Ramos (cell line): ENCODE data around the gene FAM234A.

ENCODE experiments used
- in situ Hi-C: fragments of 300-500 bp; cut with MboI; formaldehyde crosslinking; loops from one replicate; pipeline ENCODE4 v1.14.3; 2022; ENCODE audit warnings: low sequenced_read_pairs; ENCODE audit not compliant: unreplicated experiment

Gene FAM234A

DNA sequence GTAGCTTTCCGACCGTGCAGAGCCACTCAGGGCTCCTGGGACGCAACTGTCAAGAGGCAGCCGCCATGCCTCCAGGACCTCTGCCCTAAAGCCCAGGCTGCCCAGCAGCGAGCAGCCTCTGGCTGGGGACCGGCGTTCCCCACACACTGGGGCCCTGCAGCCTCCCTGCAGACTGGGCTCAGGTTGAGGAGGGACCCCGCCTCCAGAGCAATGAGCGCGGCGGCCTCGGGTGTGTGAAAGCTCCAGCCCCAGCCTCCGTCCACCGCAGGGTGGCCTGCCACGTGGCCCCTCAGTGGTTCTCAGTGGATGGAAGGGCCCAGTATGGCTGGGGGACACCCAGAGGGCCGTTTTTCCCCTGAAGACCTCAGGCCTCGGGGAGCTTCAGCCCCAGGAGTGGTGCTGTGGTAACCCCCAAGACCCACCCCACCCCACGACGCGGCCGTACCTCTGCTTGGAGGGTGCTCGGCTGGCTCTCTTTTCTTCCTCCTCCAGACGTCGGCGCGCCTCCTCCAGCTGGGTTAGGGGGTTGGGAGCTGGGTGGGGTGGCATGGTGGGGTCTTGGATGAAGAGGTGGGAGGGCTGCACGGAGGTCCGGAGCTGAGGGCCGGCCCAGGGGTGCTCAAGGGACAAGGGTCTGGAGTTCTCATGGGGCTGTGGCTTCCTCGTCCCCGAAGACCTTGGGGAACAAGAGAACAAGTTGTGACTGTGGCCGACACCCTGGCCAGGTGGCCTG, 58.6 kb downstream of the FAM234A start:
- in situ Hi-C loops, result no loop called here

DNA sequence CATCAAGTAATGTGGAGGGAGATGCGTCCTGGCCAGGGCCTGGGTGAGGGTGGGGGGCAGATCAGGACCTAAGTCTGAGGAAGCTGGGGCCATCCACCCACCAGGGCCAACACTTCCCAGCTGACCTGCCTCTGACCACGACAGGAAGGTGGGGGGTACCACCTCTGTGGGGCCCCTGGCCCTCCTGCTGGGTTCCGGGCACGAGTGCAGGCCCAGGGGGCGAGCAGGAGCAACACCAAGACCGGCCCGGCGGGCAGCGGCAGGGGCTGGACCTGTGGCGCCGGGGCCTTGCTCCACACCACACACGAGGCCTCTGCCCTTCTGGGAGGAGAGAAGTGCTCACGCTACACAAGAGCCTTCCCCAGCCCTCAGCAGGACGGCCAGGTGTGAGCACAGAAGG, 61.7 kb downstream of the FAM234A start:
- in situ Hi-C loops, result no loop called here

DNA sequence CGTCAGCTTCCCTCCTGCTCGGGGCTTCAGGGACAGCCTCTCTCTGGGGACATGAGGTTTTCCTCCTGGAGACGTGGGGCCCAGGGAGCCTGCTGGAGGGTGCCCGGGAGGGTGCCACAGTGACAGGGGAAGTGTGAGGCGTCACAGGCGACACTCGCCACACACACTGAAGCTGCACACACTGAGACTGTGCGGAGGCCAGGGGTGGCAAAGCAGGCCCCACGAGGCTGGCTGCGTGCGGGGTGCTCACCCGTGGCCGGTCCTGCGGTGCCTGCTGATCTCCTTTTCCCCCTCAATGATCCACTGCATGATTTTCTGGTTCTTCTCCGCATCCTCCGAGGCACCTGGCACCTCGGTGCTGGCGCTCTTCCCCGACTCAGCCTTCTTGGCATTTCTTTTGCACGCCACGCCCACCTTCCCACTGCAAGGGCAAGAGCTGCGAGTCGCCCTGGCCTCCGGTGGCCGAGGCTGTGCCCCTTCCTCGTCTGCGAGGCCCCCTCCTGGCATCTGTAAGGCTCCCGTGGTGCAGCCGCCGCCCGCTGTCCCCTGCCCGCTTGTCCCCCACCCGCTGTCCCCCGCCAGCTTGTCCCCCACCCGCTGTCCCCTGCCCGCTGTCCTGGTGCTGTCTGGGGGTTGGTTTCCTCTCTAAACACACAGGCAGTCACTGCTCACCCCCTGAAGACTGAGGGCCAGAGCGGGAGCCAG, 62.3 kb downstream of the FAM234A start:
- in situ Hi-C loops, result no loop called here

DNA sequence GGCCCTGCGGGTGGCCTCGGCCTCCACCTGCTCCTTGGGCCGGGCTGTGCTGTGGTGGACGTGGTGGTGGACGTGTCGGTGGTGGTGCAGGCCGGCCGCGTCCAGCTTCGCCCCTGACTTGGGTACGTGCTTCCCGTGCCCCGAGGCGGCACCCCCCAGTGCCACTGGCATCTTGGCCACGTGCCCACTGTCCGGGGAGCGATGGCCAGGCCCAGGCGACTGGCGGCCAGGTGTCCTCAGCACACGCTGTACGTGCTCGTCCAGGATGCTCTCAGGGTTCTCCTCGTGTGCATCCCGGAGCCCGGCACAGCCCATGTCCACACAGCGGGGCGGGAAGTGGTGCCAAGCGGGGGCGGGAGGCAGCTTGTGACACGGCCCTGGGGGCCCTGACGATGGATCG, 63.2 kb downstream of the FAM234A start:
- in situ Hi-C loops, result no loop called here

DNA sequence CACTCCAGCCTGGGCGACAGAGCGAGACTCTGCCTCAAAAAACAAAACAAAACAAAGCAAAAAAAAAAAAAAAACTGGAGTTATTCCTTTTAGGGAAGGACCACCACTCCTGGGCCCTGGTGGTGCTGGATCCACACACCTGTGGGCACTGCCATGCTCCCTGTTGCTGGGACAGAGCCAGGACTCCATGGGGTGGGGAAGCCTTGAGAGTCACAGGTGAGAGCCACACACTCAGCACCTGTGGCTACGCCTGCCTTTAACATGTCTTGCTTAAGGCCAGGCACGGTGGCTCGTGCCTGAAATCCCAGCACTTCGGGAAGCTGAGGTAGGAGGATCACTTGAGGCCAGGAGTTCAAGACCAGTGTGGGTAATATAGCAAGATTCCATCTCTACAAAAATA, 66.6 kb downstream of the FAM234A start:
- in situ Hi-C loops, result no loop called here

DNA sequence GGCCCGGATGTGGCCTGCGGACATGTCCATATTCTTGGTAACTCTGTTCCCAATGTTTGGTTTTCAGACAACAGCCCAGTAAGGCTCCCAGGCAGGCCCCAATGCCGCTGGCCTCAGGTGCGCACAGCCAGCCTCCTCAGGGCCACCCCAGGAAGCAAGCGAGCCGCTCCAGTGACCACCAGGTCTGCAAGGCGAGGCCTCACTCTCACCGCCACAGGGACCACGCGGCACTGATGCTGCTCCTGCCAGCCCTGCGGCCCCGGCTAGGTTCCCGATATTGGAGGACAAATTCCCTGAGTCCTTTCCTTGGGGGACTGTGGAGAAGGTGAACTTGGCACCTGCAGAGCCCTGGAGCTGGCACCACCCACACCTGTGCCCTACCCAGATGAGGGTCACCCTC, 67.3 kb downstream of the FAM234A start:
- in situ Hi-C loops, result no loop called here

DNA sequence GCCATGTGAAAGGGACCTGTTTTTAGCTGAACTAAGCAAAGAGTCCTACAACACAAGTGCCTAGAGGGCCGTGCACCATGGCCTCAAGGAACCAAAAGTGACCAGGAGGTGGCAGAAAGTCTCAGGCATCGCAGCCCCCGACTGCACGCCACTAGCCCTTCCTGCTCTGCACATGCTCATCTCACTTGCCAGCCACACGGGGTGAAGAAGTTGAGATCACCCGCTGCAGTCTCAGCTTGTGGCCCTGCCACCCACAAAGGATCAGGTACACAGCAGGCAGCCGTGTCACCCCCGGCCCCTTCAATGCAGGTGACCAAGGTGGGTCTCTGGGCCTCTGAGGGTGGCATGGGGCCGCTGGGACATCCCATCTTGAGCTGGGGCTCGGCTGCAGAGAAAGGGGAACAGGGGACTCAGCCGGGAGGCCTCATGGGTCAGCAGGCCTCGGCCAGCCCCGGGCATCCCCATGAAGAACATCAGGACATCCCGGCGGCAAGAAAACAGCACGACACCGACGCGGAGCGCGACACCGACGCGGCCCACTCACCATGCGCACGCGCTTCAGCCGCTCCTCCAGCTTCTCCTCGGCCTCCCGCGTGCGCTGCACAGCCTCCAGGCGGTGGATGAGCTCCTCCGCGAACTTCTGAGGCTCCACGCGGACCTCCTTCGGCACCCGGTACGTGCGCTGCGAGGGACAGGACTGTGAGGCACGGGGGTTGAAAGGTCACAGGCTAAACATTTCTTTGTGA, 69.3 kb downstream of the FAM234A start:
- in situ Hi-C loops, result no loop called here

DNA sequence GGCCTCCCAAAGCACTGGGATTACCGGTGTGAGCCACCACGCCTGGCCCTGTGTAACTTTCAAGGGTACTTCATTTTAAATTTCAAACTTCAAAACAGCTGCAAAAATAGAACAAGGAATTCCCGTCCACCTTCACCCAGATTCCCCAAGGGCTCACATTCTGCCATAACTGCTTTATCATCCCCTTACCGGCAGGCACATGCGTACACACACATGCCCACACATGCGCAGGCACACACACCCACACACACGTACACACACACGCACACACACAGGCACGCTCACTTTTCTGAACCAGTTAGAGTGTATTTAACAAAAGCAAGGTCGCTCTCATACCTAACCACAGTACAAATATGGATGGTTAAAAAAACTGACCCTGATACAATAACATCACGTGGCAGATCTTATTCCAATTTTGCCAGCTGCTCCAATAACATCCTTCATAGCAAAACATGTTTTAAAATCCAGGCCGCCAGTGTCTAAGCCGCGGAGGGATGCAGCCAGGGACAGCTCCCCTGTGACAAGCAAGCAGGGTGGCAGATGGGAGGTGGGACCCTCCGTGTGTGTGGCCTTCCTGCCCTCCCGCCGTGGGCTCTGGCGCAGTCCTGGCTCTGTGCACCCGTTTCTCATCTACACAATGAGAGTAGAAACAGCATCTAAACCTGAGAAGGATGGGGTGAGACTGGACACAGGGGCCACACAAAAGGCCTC, 71.5 kb downstream of the FAM234A start:
- in situ Hi-C loops, result no loop called here

DNA sequence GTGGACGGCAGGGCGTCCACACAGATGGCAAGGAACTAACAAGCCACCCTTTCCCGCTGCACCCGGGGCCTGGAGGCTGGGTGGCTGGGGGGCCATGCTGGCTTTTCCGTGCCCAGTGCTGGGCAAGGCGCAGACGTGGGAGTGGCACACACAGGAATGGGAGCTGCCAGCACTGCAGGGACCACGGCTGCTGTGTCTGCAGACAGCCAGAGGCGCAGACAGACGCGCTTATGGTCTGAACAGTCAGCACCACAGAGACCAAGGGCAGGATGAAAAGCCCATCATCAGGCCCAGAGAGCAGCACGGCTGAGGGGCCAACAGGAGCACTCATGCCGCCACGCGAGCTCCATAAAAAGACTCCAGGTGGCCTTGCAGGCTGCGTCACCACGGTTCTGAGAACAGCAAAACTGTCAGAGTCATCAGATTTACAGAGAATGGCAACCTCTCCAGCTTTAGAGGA, 72.3 kb downstream of the FAM234A start:
- in situ Hi-C loops, result no loop called here

DNA sequence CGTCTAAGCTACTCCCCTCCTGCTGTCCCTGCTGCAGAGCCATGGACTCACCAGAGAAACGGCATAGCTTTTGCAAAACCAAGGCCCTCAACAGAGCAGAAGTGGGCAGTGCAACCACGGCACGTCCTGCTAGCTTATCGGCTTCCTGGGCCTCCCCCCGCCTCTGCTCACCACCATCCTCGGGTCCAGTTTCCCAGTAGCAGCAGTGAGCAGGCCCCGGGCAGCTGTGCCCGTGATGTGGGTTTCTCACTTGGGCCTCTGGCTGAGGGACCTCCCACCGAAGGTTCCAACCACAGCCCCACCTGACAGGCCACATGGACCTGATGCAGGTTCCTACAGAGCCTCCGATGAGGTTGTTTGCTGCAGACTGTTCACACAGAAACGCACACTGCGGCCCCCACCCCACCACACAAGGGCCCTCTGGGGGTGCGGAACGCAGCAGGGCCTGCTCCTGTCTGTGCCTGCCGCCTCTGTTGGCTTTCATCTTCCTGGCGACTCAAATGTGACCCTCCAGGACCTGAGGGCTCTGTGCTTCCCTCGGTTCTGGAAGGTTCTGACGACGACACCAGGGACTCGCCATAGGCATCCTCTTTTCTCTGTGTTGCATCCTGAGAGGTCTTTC, 73.2 kb downstream of the FAM234A start:
- in situ Hi-C loops, result no loop called here

DNA sequence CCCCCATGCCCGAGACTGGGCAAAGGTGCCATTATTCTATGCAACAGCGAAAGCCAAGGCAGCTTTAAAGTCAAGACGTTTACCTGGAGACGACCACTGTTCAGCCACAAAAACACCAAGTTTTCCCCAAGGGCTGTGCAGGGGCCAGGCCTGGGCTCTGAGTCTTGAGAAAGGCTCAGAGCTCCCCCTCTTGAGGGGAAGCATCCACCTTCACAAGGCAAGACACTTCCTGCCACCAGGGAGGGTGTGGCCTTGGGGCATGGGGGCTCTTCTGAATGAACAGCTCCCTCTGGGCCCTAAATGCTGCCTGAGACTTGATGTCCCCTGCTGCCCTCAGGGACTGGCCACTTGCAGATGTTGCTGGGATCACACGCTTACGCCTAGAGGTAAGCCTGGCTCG, 74.9 kb downstream of the FAM234A start:
- in situ Hi-C loops, result no loop called here

DNA sequence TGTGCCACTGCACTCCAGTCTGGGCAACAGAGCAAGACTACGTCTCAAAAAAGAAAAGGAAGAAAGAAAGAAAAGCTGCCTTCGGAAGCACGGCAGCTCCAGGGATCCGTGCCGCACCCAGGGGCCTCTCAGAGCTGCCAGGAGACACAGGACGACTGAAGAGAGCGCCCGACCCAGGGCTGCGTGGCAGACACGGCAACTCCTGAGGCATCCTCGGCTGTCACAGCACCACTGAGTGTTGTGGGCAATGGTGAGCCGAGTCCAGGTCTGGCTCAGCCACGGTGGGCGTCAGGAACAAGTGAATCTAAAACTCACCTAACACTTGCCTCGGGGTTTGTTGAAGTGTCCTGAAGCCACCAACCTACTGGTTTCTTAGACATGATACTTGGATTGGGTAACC, 77.1 kb downstream of the FAM234A start:
- in situ Hi-C loops, result no loop called here

DNA sequence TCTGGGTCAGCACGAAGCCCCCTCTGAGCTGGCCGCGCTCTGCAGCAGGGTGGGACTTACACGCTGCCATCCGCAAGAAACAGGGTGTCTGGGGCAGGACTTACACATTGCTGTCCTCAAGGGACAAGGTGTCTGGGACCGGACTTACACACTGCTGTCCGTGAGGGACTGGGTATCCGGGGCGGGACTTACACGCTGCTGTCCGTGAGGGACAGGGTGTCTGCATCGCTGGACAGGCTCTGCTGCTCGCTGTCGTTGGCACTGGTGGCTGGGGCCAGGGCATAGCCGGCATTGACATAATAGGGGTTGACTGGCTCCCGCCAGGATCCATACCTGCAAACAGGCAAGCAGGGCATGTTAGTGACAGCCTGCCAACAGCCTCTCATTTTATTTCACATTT, 79.7 kb downstream of the FAM234A start:
- in situ Hi-C loops, result no loop called here

DNA sequence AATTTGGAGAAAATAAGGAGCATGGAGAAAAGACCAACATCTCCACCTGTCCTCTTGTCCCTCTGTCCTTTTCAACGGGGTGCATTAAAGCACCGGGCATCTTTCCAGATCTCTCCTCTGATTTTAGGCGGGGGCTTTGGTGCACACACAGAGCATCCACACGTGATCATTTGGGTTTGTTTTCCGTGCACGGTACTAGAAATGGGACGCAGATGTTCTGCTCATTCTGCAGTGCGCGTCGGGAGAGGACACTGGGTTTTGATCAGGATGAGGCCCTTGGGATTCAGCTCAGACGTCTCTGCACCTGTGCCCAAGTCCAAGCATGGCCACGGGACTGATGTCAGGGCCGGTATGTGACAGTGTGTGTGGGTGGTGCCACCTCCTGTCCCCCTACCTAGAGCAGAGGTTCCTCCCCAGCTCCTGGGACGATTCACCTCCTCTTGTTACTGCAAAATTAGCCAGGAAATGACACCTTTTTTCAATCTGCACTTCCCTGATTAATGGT, 80.2 kb downstream of the FAM234A start:
- in situ Hi-C loops, result no loop called here
